ENCODE results near the gene NTN1.

Gene NTN1

GRCh38 chr17:9231449-9232154, 210.3 kb downstream of the NTN1 start:
- DNase-seq (ENCODE audit: low read depth in 2 of 2), result no peak

DNA sequence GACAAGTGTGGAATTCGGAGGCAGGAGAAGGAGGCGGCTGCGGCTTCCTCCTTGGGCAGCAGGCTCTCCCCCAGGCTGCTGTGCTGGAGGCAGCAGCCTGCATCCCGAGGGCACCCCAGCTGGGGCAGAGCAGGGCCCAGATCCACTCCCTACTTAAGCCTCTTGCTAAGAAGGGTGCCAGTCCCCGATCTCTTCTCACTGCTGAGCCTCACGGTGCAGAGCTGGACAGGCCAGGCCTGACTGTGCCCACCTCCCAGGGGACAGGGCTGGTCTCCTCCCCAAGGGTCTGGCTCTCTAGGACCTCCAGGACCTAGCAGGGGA, 210.8 kb downstream of the NTN1 start:
- DNase-seq (ENCODE audit: low read depth in 2 of 2), result no peak

DNA sequence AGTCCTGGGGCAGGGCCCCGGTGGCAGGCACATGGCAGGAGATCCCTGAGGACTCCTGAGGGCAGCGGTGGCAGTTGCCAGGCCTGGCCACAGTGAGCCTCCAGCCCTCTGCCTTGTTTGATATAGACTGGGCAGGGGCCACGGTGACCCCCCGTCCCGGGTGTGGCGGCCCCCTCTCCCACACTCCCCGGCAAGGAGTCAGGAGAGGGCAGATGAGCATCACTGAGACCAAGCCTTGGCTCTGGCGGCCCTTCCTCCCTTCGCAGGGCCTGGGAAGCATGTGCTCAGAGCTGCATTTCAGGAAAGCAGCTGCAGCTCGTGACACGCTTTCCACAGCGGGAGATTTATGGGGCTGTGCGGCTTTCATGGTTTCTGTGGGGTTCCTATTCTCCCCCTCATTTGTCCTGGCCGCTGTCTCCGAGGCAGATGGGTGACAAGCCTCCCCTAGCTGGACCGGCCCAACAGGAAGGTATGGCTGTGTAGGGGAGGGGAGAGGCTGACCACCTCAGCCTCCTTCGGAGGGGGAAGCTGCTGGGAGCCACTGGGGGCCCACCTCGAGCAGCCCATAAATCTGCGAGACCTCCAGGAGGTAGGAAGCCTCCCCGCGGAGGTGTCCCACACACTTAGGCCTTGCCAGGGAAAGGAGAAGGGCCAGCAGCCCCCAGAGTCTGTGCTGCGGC, 211.4 kb downstream of the NTN1 start:
- DNase-seq (ENCODE audit: low read depth in 2 of 2), result peak in 1 of 2 experiments; percentile 43

DNA sequence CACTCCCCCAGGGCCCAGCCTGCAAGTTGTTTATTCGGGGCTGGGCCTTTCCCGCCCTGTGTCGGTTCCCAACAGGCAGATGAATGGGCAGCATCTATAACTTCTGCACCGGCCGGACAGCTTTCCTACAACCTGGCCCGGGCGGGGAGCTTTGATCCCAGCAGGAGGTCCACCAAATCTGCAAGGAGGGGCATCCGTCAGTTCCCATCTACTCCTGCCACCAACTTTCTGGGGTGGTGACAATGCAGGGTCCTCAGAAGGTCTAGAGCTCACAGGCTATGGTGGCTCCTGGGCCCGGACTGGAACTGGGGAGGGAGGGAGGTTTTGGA, 211.9 kb downstream of the NTN1 start:
- DNase-seq (ENCODE audit: low read depth in 2 of 2), result no peak

GRCh38 chr17:9233761-9234160, 212.5 kb downstream of the NTN1 start:
- DNase-seq (ENCODE audit: low read depth in 2 of 2), result no peak

DNA sequence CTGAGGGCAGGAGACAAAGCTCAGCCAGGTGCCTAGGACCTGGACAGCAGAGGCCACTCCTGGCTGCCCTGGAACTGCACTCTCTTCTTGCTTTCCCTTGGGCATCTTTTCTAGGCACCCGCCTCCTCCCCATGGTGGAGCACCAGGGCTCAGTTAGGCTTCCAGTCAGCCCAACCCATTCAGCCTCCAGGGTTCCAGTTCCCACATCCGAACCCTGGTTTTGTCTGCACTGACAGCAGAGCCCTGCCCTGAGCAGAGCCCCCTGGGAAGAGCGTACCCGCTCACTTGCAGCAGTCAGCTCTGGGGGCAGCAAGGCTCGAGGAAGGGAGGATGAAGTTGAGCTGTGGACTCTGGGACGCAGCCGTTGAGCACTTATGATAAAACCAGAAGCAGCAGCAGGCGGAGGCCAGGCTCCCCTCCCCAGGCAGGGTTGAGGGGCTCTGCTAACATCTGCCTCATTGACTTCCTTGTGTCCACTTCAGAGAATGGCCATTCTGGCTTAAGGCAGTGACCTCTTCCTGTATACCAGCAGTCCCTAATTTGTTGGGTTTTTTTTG, 213.2 kb downstream of the NTN1 start:
- DNase-seq (ENCODE audit: low read depth in 2 of 2), result no peak

DNA sequence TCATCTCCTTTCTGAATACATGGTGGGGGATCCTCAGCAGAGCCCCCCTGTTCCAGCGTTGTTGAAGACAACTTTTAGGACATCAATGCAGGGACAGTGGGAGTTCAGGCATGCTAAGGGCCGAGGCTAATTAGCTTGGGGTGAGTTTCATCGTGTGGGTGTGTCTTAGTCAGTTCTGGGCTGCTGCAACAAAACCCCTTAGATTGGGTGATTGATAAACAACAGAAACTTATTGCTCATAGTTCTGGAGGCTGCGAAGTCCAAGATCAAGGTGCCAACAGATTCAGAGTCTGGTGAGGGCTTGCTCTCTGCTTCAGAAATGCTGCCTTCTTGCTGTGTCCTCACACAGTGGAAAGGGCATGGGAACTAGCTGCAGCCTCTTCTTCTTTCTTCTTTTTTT, 214.0 kb downstream of the NTN1 start:
- no peak for DNase-seq (ENCODE audit: low read depth in 2 of 2)

- no peak for DNase-seq (ENCODE audit: low read depth in 2 of 2)
These were observed 215.2 kb downstream of the NTN1 start for GRCh38 chr17:9236286-9237052.

DNA sequence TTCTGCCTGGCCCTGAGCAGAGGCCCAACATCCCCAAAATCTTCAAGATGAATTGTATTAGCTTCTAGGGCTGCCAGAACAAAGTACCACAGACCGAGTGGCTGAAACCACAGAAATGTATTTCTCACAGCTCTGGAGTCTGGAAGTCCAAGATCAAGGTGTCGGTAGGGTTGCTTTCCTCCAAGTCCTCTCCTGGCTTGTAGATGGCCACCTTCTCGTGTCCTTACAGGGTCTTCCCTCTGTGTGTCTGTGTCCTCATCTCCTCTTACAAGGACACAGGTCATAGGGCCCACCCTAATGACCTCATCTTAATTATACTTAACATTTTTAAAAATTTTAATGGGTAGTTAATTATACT, 215.7 kb downstream of the NTN1 start:
- no peak for DNase-seq (ENCODE audit: low read depth in 2 of 2)

DNA sequence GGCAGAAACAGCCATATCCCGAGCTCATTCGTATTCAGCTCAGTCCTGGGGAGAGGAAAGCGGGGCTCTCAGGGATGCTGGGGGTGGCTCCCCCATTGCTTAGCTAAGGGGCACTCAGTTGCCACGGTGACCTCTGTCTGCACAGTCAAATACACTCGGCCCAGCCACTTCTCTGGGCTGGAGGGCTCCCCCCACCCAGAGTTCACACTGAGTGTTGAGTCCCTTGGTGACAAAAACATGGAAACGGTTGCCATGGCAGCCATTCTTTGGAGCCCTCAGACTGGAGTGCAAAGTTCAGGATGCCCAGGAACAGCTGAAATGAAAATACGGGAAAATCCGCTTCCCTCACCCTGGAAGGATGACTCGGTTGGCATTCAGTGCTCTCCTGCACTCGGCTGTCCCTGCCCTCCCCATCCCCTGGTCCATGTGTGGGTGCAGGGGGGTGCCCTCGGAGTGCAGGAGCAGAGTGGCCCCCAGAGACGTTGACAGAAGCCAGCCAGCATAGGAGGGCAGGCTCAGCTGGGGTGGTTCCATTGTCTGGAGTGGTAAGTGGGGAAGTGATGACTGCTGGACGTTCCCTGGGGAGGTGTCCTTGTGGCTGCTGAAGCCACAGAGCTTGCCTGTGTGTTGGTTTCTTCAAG, 216.5 kb downstream of the NTN1 start:
- DNase-seq (ENCODE audit: low read depth in 2 of 2), result no peak

DNA sequence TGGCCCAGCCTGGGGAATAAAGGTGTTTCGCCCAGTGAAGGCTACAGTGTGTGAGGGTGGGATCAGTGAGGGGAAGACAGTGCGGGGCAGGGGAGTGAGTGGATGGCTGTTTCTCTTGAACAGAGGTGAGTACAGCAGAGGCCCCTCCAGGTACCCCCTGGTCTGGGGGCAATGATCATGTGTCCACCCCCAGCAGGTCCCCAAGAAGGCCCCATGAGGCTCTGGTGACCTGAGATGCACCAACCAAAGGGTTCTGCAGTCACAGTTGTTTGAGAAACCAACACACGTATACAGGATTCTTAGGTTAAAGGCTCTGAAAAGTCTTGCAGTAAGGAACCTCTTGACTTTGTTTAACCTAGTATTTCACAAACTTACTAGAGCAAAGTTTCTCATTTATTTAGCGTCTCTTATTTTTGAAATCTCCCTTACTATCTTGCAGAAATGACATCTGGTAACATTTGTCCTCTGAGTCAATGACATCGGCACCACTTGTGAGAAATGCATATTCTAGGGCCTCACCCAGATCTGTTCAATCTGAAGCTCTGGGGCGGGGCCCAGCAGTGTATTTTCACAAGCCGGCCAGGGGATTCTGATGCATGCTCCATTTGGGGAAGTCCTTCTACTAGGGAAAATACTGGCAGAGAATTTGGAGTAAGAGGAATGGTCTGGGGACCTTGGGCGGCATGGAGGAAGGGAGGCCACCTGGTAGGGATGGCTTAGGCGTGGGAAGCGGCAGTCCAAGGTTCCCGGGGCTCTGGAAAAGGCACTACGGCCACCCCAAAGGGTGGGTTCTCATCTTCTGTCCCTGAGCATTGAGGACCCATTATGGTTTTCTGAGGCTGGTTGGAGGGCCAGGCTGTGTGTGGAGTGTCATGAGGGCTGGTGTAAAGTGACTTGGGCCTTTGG, 217.3 kb downstream of the NTN1 start:
- DNase-seq (ENCODE audit: low read depth in 2 of 2), result no peak

- no peak for DNase-seq (ENCODE audit: low read depth in 2 of 2)
These were observed 218.0 kb downstream of the NTN1 start for GRCh38 chr17:9239246-9239792.

- peak in 1 of 2 experiments; percentile 35 for DNase-seq (ENCODE audit: low read depth in 2 of 2)
These were observed 218.7 kb downstream of the NTN1 start for GRCh38 chr17:9239793-9240658.

- peak in 1 of 2 experiments; percentile 36 for DNase-seq (ENCODE audit: low read depth in 2 of 2)
These were observed 219.5 kb downstream of the NTN1 start for GRCh38 chr17:9240659-9241370.

GRCh38 chr17:9241371-9241712, 220.0 kb downstream of the NTN1 start:
- DNase-seq (ENCODE audit: low read depth in 2 of 2), result no peak

DNA sequence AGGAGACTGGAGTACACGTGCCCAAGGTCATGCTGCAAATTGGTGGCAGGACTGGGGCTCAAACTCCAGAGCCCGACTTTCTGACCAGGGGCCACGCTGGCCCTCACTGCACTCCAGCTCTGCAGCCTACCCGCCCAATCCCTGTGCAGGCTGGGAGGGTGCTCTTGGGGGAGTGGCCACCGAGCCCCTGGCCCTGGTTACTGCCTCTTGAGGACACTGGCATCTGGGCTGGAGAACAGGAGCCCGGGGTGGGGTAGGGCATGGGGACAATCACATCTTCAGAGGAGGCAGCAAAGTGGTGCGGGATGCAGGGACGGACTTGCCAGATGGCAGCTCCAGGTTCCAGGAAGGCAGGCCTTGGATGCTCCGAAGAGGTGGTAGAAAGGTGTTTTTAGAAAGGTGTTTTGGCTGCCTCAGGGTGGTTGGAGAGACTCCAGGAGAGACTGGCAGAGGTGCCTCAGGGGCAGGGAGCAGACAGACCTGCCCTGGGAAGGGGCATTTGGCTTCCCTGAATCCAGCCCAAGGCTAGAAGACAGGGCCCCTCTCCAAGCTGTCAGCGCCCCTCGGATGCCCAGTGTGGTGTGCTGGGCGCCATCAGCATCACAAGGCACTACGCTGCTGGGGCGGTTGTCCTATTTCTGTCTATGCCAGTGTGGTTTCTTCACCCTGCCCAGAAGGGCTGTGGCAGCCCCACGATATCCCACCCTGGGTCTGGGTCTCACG, 220.6 kb downstream of the NTN1 start:
- DNase-seq (ENCODE audit: low read depth in 2 of 2), result no peak

DNA sequence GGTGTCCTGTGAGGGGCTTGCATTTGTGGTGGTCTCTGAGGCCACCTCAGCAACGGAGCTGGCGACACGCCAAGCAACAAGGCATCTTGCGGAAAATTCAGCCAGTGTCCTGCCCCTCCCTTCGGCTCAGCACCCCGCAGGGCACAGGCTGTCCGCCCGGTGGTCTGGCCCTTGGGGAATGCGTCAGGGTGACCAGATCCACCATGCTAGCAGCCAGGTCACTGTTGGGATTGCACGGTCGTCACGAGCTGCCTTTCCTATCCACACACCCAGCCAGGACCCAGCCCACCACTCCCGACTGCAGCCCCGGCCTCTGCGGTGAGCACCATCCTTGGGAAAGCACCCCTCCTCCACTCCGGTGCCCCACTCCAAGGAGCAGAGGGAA, 221.2 kb downstream of the NTN1 start:
- DNase-seq (ENCODE audit: low read depth in 2 of 2), result no peak

GRCh38 chr17:9242983-9243382, 221.7 kb downstream of the NTN1 start:
- DNase-seq (ENCODE audit: low read depth in 2 of 2), result no peak
